HG03196 (cell line): ENCODE data around the gene PCOLCE2.
"Not testable (repeated sequence)": the region's sequence is repeated elsewhere in the genome, so short reads cannot be mapped to it uniquely, and the experiment has no call there.

Source experiments
- ATAC-seq: cut with Tn5 transposase; IDR thresholded peaks from one replicate; pipeline ENCODE4 v1.9.1; 2021; ENCODE audit not compliant: unreplicated experiment

PCOLCE2 gene

GRCh38 chr3:142902356-142902755, 13.5 kb upstream of the PCOLCE2 start:
- ATAC-seq: no peak

DNA sequence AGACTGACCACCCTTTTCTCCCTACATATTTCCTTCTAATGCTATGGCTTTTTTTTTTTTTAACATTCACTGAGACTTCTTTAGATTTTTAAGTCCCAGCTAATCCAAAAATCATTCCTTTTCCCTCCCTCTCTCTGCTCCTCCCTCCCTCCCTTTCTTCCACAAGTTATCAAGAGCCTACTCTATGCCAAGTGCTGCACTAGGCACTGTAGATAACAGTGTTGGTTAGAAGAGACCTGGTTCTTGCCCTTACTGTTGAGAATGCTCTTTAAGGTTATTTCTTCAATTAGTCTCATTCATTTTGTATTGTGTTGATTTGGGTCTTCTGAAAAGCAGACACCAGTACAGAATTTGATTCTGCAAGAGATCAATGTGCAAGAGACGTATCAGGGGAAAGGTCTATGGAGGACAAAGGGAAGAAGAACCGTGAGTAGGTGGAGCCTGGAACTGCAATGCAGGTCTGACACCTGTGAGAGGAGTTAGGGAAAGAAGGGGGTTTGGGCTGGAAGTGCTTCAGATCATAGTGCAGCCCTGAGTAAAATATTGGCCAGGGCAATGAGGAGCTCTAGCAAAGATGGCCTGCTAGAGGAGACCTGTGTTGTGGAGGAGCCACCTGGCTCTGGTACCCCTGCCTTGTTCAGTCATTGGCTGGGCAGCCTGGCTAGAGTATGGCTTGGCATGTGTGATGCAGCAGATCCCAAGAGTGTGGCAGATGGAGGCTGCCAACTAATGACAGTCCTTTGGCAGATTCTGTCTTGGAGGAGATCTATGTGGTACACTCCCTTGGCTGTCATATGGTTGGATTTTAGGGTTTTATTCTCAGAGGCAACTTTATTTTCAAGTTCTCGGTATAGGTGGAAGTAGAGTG, 9.7 kb upstream of the PCOLCE2 start:
- no peak for ATAC-seq

DNA sequence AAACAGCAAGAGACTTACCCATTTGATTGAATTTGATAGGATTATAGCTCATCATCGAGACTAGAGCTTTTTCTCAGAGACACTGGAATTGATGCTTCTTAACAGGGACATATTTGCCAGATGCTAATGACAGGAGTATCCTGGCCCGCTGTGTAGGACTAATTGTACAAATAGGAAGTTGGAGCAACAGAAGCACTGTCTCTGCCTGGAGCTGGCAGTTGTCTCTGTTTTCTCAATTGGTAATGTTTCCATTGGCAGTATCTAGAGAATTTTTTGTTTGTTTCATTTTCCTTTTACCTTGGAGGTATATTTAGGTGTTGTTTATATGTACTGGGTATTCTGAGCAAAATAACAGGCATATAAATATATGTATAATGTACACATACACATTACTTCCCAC, 8.9 kb upstream of the PCOLCE2 start:
- ATAC-seq: no peak

DNA sequence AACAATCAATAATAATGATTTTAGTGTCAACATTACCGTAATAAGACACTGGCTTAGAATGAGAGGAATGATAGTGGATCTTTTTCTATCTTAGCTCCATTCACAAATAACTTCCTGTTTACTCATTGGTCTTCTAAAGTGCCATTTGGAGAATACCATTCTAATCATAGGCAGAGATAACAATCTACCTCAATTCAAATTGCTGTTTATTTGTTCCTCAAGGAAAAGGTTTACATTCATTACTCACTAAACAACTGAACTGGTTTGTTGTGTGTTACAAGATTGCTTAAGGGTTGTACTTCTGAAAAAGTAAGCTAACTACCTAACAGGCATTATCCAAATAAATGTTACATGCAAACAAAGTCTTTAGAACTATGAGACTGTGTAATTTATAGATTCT, 8.1 kb upstream of the PCOLCE2 start:
- no peak for ATAC-seq

DNA sequence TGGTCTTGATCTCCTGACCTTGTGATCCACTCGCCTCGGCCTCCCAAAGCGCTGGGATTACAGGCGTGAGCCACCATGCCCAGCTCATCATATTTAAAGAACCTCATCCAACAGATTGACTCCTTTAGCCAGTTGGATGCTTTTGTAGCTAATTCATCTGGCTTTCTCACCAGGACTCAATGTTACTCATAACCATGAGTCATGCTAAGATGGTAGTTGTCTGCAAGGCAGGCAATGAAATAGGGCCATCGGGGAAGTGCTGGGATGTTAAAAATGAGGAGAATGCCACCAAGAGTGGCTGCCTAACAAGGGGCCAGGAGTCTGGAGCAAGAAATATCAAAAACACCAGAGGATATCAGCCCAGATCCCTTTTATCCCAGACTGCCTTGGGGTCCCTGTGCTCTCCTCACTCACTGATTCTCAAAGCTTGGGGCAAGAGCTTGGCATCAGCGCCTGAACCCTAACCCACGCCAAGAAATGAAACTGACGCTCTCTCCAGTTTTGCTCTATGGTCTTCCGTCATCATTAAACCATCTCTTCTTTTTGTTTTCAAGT, 7.4 kb upstream of the PCOLCE2 start:
- no peak for ATAC-seq

- no peak for ATAC-seq
Observed at GRCh38 chr3:142894493-142894892, 5.6 kb upstream of the PCOLCE2 start.

DNA sequence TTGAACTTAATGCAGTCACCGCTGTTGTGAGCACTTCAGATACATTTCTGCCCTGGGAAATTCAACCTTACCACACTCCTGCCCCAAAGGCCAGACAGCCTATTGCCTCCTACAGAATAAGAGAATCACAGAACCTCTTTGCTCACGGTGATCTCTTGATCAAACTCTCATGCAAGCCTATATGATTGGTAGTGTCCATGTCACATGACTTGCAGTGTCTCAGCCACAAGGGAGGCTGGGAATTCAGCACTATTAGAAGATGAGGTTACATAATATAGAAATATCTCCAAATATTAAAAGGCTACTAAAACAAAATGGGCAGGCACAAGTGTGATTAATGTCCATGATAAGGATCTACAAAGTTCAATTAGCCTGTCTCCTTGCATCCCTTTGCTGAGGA, 3.8 kb upstream of the PCOLCE2 start:
- no peak for ATAC-seq

GRCh38 chr3:142890592-142890991, 1.7 kb upstream of the PCOLCE2 start:
- no peak for ATAC-seq

GRCh38 chr3:142889212-142890014, 530 bp upstream of the PCOLCE2 start:
- no peak for ATAC-seq

- ATAC-seq: no peak
Observed at GRCh38 chr3:142888099-142888480, 793 bp downstream of the PCOLCE2 start.

GRCh38 chr3:142886940-142887339, 1.9 kb downstream of the PCOLCE2 start:
- no peak for ATAC-seq

GRCh38 chr3:142886021-142886420, 2.9 kb downstream of the PCOLCE2 start:
- ATAC-seq: no peak

- ATAC-seq: no peak
Observed at GRCh38 chr3:142884531-142884930, 4.4 kb downstream of the PCOLCE2 start.

DNA sequence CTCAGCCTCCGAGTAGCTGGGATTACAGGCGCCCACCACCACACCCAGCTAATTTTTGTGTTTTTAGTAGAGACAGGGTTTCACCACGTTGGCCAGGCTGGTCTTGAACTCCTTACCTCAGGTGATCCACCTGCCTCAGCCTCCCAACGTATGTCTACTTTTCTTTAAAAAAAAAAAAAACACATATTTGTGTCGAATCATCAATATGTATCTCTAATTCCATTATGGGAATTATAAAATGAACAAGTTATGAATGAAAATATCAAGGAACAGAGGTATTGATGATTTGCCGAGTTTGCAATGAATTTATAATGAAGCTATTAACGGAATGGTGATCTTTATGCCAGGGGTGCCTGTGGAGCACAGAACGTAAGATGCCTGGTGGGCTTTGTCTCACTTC, 5.3 kb downstream of the PCOLCE2 start:
- ATAC-seq: not testable (repeated sequence)

- ATAC-seq: no peak
Observed at GRCh38 chr3:142881445-142882224, 7.2 kb downstream of the PCOLCE2 start.

- no peak for ATAC-seq
Observed at GRCh38 chr3:142878649-142879300, 10.1 kb downstream of the PCOLCE2 start.

GRCh38 chr3:142876417-142876816, 12.5 kb downstream of the PCOLCE2 start:
- no peak for ATAC-seq

- ATAC-seq: no peak
Observed at GRCh38 chr3:142875583-142876207, 13.2 kb downstream of the PCOLCE2 start.

DNA sequence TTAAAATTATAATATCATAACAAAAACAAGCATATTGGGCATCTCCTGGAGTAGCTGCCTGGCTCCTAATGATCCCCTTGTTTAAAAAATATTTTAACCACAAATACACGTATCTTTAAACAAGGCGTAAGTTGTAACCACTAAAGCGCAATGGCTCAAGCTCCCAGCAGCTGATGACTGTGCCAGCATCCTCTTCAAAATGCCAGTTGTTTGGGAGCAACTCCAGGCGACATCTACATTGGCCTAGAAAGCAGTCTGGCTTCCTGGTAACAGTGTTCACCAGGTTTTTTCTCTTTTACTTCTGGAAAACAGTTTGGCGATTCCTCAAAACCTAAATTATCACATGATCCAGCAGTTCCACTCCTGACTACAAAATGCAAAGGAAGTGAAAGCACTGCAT, 13.8 kb downstream of the PCOLCE2 start:
- ATAC-seq: no peak

- ATAC-seq: not testable (repeated sequence)
Observed at GRCh38 chr3:142868382-142868781, 20.5 kb downstream of the PCOLCE2 start.
